Measurements from ENCODE around the gene B3GAT1.

B3GAT1 gene

GRCh38 chr11:134382830-134383229, 29.2 kb downstream of the B3GAT1 start:
- DNase-seq (ENCODE audit: low spot score): no peak
- in situ Hi-C loops (cut with MboI; ENCODE audit: low sequenced_read_pairs, unreplicated experiment): no loop called here
- TF ChIP-seq, protein P1, sequence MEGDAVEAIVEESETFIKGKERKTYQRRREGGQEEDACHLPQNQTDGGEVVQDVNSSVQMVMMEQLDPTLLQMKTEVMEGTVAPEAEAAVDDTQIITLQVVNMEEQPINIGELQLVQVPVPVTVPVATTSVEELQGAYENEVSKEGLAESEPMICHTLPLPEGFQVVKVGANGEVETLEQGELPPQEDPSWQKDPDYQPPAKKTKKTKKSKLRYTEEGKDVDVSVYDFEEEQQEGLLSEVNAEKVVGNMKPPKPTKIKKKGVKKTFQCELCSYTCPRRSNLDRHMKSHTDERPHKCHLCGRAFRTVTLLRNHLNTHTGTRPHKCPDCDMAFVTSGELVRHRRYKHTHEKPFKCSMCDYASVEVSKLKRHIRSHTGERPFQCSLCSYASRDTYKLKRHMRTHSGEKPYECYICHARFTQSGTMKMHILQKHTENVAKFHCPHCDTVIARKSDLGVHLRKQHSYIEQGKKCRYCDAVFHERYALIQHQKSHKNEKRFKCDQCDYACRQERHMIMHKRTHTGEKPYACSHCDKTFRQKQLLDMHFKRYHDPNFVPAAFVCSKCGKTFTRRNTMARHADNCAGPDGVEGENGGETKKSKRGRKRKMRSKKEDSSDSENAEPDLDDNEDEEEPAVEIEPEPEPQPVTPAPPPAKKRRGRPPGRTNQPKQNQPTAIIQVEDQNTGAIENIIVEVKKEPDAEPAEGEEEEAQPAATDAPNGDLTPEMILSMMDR (IDR thresholded peaks at IDR 0.05; ENCODE audit: borderline replicate concordance, control extremely low read depth, extremely low read depth, insufficient read depth, missing control alignments): no peak

DNA sequence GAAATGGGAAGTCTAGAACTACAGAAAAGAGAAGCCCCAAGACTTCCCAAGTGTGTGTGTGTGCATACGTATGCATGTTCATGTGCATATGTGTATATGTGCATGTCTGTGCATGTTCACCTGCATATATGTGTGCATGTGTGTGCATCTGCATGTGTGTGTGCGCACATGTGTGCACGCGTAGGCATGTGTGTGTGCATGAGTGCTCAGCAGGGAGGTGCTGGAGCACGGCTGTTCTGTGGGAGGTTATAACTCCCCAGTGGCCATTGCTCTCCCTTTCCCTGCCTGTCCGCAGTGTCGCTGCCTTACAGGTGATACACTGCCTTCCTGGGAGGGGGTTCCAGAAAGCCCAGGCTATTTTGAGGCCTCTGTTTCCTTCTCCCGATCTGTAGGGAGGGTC, 29.8 kb downstream of the B3GAT1 start:
- in situ Hi-C loops (cut with MboI; ENCODE audit: low sequenced_read_pairs, unreplicated experiment): no loop called here
- no peak for DNase-seq (ENCODE audit: low spot score)
- TF ChIP-seq, protein P1 (IDR thresholded peaks at IDR 0.05; ENCODE audit: borderline replicate concordance, control extremely low read depth, extremely low read depth, insufficient read depth, missing control alignments): no peak

- in situ Hi-C loops (cut with MboI; ENCODE audit: low sequenced_read_pairs, unreplicated experiment): no loop called here
- DNase-seq (ENCODE audit: low spot score): no peak
- TF ChIP-seq, protein P1 (IDR thresholded peaks at IDR 0.05; ENCODE audit: borderline replicate concordance, control extremely low read depth, extremely low read depth, insufficient read depth, missing control alignments): no peak
Observed at GRCh38 chr11:134380785-134381184, 31.3 kb downstream of the B3GAT1 start.

GRCh38 chr11:134380229-134380628, 31.8 kb downstream of the B3GAT1 start:
- TF ChIP-seq, protein P1 (IDR thresholded peaks at IDR 0.05; ENCODE audit: borderline replicate concordance, control extremely low read depth, extremely low read depth, insufficient read depth, missing control alignments): no peak
- in situ Hi-C loops (cut with MboI; ENCODE audit: low sequenced_read_pairs, unreplicated experiment): no loop called here
- no peak for DNase-seq (ENCODE audit: low spot score)

DNA sequence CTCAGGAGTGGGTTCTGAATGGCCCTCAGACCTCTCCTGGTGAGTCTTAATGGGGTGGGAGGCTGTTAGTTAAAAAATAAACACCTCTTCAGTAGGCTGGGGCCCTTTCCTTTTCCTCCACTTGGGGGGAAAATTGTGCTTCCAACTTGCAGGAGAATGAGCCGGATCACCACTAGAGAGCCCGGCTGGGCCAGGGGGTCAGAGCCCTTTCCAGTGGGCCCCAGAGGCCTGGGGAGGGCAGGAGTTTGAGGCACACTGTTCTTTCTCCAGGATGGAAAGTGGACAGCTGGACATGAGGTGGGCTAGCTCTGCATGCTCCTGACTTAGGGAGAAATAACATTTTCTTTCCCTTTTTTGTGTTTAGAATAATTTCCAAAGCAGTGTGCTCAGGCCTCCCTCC, 32.8 kb downstream of the B3GAT1 start:
- in situ Hi-C loops (cut with MboI; ENCODE audit: low sequenced_read_pairs, unreplicated experiment): no loop called here
- no peak for DNase-seq (ENCODE audit: low spot score)
- TF ChIP-seq, protein P1 (IDR thresholded peaks at IDR 0.05; ENCODE audit: borderline replicate concordance, control extremely low read depth, extremely low read depth, insufficient read depth, missing control alignments): no peak

- in situ Hi-C loops (cut with MboI; ENCODE audit: low sequenced_read_pairs, unreplicated experiment): no loop called here
- no peak for DNase-seq (ENCODE audit: low spot score)
- TF ChIP-seq, protein P1 (IDR thresholded peaks at IDR 0.05; ENCODE audit: borderline replicate concordance, control extremely low read depth, extremely low read depth, insufficient read depth, missing control alignments): no peak
Observed at GRCh38 chr11:134377876-134378275, 34.2 kb downstream of the B3GAT1 start.

Data from GM13976 (cell line).